B cell (primary cell): ENCODE results near the gene RHOA. TPM values are rescaled to one million over a fixed set of nuclear protein-coding genes. Genes with fewer than 3 reads are reported as not detected.

Experiments
- ATAC-seq: fragments of 200-7000 bp; cut with Tn5 transposase; one replicate; pipeline ENCODE4 v1.10.0; 2021; ENCODE audit warnings: low read depth, mild to moderate bottlenecking, moderate number of reproducible peaks, moderate library complexity
- CTCF ChIA-PET: fragments of 350-600 bp; sonication (Branson Sonifier 250); formaldehyde crosslinking; loops from one replicate; lab custom pipeline; 2021; ENCODE audit warnings: antibody characterized with exemption, inconsistent platforms; lab: Charles Lee
- POLR2A ChIA-PET: fragments of 350-600 bp; sonication (Branson Sonifier 250); formaldehyde crosslinking; loops from one replicate; lab custom pipeline; 2021; ENCODE audit warnings: antibody characterized with exemption; lab: Charles Lee
- DNase-seq: peaks from one replicate; pipeline ENCODE4 v3.0.0; 2013
- H2AFZ ChIP-seq: 2 replicates; pipeline ENCODE4 v1.6.1; 2012; ENCODE audit warnings: mild to moderate bottlenecking, low read depth, low read length; ENCODE audit not compliant: insufficient read depth, poor library complexity, severe bottlenecking
- H3K27ac ChIP-seq, 2 donors: 1 replicate in 1 of 2; 2 replicates in 1 of 2; pipeline ENCODE4 v1.5.1; 2012 to 2013; ENCODE audit warnings: low read length in 2 of 2, mild to moderate bottlenecking in 2 of 2, moderate library complexity in 1 of 2
- H3K27me3 ChIP-seq, 4 experiments: fragments of 200-600 bp in 1 of 4; sonication (generic) in 1 of 4; replicated peaks in 1 of 4; 1 replicate in 2 of 4; 2 replicates in 2 of 4; pipeline versions ENCODE4 v1.6.1 to v1.7.0; 2013 to 2016; ENCODE audit warnings: low read length in 3 of 4, mild to moderate bottlenecking in 2 of 4, mixed read lengths in 1 of 4, moderate library complexity in 1 of 4; ENCODE audit not compliant: insufficient read depth in 4 of 4, control insufficient read depth in 3 of 4; ENCODE audit errors: control extremely low read depth in 1 of 4
- H3K36me3 ChIP-seq, 2 experiments: replicated peaks in 1 of 2; 1 replicate in 1 of 2; 2 replicates in 1 of 2; pipeline versions ENCODE4 v1.6.1 to v1.7.1; 2013; ENCODE audit warnings: low read length in 1 of 2; ENCODE audit not compliant: insufficient read depth in 2 of 2, control insufficient read depth in 1 of 2; ENCODE audit errors: control extremely low read depth in 1 of 2, extremely low read depth in 1 of 2
- H3K4me1 ChIP-seq, 2 donors: fragments of 200-600 bp in 1 of 2; sonication (generic) in 1 of 2; 1 replicate in 1 of 2; 2 replicates in 1 of 2; pipeline versions ENCODE4 v1.5.1 to v1.6.1; 2013 to 2017; ENCODE audit warnings: low read length in 2 of 2; ENCODE audit not compliant: control insufficient read depth in 2 of 2, insufficient read depth in 2 of 2
- H3K4me2 ChIP-seq: replicated peaks from 2 replicates; pipeline ENCODE3; 2012; ENCODE audit warnings: mild to moderate bottlenecking, low read depth, low read length; ENCODE audit not compliant: poor library complexity, severe bottlenecking
- H3K4me3 ChIP-seq, 5 experiments: fragments of 200-600 bp in 1 of 5; sonication (generic) in 1 of 5; 1 replicate in 3 of 5; 2 replicates in 2 of 5; pipeline versions ENCODE4 v1.5.1 to v1.7.0; 2011 to 2016; ENCODE audit warnings: low read length in 4 of 5, mild to moderate bottlenecking in 4 of 5, low read depth in 2 of 5, control low read depth in 1 of 5, moderate library complexity in 1 of 5; ENCODE audit not compliant: insufficient read depth in 1 of 5; ENCODE audit errors: control extremely low read depth in 1 of 5, extremely low read depth in 1 of 5
- H3K79me2 ChIP-seq: fragments of 200-600 bp; sonication (generic); one replicate; pipeline ENCODE4 v1.6.0; 2016; ENCODE audit warnings: low read length; ENCODE audit not compliant: control insufficient read depth, insufficient read depth
- H3K9ac ChIP-seq: fragments of 200-600 bp; sonication (generic); 2 replicates; pipeline ENCODE4 v1.6.1; 2017; ENCODE audit warnings: mild to moderate bottlenecking, low read length, moderate library complexity
- H3K9me3 ChIP-seq, 3 donors: one replicate each; pipeline versions ENCODE4 v1.6.1 to v1.7.1; 2013; ENCODE audit warnings: low read length in 2 of 3; ENCODE audit not compliant: control insufficient read depth in 2 of 3, insufficient read depth in 1 of 3; ENCODE audit errors: control extremely low read depth in 1 of 3
- H4K20me1 ChIP-seq: 2 replicates; pipeline ENCODE4 v1.6.0; 2012; ENCODE audit warnings: mild to moderate bottlenecking, low read length; ENCODE audit not compliant: insufficient read depth, control insufficient read depth, poor library complexity, severe bottlenecking
- H3K27ac Mint-ChIP-seq: one replicate; pipeline ENCODE4 v1.8.0; 2021; ENCODE audit warnings: mixed read lengths
- H3K27me3 Mint-ChIP-seq: one replicate; pipeline ENCODE4 v1.8.0; 2021; ENCODE audit warnings: mixed read lengths
- H3K4me1 Mint-ChIP-seq: one replicate; pipeline ENCODE4 v1.8.0; 2021; ENCODE audit warnings: mixed read lengths
- H3K4me3 Mint-ChIP-seq: one replicate; pipeline ENCODE4 v1.8.0; 2021; ENCODE audit warnings: mixed read lengths
- H3K9me3 Mint-ChIP-seq: one replicate; pipeline ENCODE4 v1.8.0; 2022; ENCODE audit warnings: mixed read lengths; ENCODE audit not compliant: insufficient read depth
- EZH2 ChIP-seq: IDR thresholded peaks from 2 replicates; pipeline ENCODE4 v1.6.1; 2012; ENCODE audit warnings: borderline replicate concordance, low read depth, mild to moderate bottlenecking, moderate library complexity, low read length; ENCODE audit not compliant: insufficient read depth, poor library complexity, severe bottlenecking
- WGBS: methylation state at CpG from one replicate; pipeline ENCODE4 v1.1.5; 2013; ENCODE audit warnings: missing lambda C conversion rate; ENCODE audit not compliant: insufficient coverage; 5-methylcytosine and 5-hydroxymethylcytosine counted together
- intact Hi-C: fragments of 100-400 bp; cut with micrococcal nuclease; formaldehyde crosslinking; loops from one replicate; pipeline ENCODE4 v1.10.0; 2022
- polyA plus RNA-seq: library from polyadenylated mRNA; depleted of rRNA; stranded (reverse); fragments of >200 nt; gene quantifications from 2 replicates; pipeline ENCODE4 v1.2.3, GENCODE V29; 2012
- total RNA-seq, 2 donors: library from RNA; stranded (reverse); fragments of 120-200 nt in 1 of 2; gene quantifications; 1 replicate in 1 of 2; 2 replicates in 1 of 2; pipeline versions ENCODE4 v1.2.3 to v1.2.4, GENCODE V29; 2013 to 2022
- TF ChIP-seq, protein P1 (sequence below): fragments of 200-600 bp; IDR thresholded peaks from one replicate; pipeline ENCODE4 v1.8.0; 2022; ENCODE audit warnings: antibody characterized with exemption, mild to moderate bottlenecking

The RHOA gene
- total and polyA plus RNA-seq, 2 donors (not counting 1 experiment from before 2014, with no cell fraction given), result 244 to 298 TPM

DNA sequence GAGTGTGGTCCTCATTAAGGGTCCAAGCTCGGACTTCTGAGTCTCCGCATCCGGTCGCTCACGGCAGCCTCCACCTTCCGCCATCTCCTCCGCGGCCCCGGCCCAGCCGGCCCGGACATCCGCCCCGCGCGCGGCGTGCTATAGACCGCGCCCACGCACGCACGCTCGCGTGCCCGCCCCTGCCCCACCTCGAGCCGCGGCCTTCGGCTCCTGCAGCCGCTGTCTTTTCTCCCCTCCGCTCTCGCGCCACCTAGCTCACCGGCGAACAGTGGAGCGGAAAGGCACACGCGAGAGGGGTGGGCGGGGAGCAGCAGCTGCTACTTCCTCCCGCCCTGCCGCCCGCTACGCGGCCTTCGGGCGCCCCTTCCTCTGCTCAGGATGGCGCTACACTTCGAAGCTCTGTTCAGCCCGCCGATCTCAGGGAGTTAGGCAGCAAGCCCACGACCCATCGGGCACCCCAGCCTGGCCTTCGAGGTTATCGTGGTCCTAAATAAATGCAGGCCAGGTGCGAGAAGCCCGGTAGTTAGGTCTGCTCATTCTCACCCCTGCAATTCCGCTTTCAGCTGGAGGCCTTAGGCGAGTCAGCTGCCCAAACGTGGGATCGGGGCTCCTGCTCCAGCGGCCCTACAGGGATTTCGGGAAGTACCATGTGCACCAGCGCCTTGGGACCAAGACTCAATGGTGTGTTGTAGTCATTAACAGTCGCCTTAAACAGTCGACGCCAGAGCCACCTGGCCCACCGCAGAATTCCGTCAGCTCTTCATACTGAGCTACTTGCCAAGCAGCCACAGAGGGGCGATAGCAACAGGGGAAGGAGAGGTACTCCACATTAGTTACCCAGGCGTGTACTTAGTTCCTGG is 71.6 kb downstream of the RHOA start, which contains the start of gene USP4:
USP4 (minus strand) TSS at position 113 of the 860 bp plus-strand sequence; CDS start at position 84, 29 bp downstream.
- peak within 1 kb of the TSS; percentile 69 for H2AFZ ChIP-seq
- POLR2A ChIA-PET, result interaction anchor here (0.6 to 3.5 kb wide), 20 partner anchors 11 to 494 kb away, joined by 3 to 47 read pairs (median 6); partner anchors contain the start of genes DAG1, GPX1, NDUFAF3 and NICN1
- peak; percentile 96 for DNase-seq
- peak within 1 kb of the TSS; percentile 74 for H3K9ac ChIP-seq
- peaks cover 4 to 16% of the 10 kb centered on the region in 2 experiments for H3K36me3 ChIP-seq
- Mint-ChIP-seq H3K27ac (peak within 1 kb of the TSS; percentile 97), H3K4me3 (peak within 1 kb of the TSS; percentile 83), H3K4me1 (peaks cover 52% of the 10 kb centered on the region), H3K9me3 (no peaks in the 10 kb centered on the region), H3K27me3 (no peaks in the 10 kb centered on the region)
- H3K79me2 ChIP-seq, result peaks cover 59% of the 10 kb centered on the region
- H3K4me2 ChIP-seq, result peak within 1 kb of the TSS; percentile 75
- under 1% methylated on average over 68 of the region's 70 CpGs for WGBS
- intact Hi-C loops, result loop anchor here (1.0 to 10.0 kb wide), 12 partner anchors 18 to 895 kb away; partner anchors contain the start of genes APEH, DAG1, GNAI2 and GPX1
- H3K27ac ChIP-seq, result peak within 1 kb of the TSS; percentile 96 to 99
- peaks cover 60 to 70% of the 10 kb centered on the region in 2 donors for H3K4me1 ChIP-seq
- H3K4me3 ChIP-seq, result peak within 1 kb of the TSS; percentile 82 to 96 (median 90)
- H3K9me3 ChIP-seq, result no peaks in the 10 kb centered on the region
- peaks cover 11% of the 10 kb centered on the region for H4K20me1 ChIP-seq
- TF ChIP-seq EZH2, result no peak
- TF ChIP-seq, protein P1, sequence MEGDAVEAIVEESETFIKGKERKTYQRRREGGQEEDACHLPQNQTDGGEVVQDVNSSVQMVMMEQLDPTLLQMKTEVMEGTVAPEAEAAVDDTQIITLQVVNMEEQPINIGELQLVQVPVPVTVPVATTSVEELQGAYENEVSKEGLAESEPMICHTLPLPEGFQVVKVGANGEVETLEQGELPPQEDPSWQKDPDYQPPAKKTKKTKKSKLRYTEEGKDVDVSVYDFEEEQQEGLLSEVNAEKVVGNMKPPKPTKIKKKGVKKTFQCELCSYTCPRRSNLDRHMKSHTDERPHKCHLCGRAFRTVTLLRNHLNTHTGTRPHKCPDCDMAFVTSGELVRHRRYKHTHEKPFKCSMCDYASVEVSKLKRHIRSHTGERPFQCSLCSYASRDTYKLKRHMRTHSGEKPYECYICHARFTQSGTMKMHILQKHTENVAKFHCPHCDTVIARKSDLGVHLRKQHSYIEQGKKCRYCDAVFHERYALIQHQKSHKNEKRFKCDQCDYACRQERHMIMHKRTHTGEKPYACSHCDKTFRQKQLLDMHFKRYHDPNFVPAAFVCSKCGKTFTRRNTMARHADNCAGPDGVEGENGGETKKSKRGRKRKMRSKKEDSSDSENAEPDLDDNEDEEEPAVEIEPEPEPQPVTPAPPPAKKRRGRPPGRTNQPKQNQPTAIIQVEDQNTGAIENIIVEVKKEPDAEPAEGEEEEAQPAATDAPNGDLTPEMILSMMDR, result no peak
- CTCF ChIA-PET, result interaction anchor here (0.5 to 6.7 kb wide), 25 partner anchors 8 to 352 kb away, joined by 3 to 137 read pairs (median 4); partner anchors contain the start of genes AMT, DAG1, GPX1 and KLHDC8B
- H3K27me3 ChIP-seq, result no peaks in the 10 kb centered on the region
- ATAC-seq, result peak; percentile 86
